Gastrocnemius medialis (tissue), 4 donors: ENCODE data around the gene FGF21. TPM values are rescaled to one million over a fixed set of nuclear protein-coding genes. Genes with fewer than 3 reads are reported as not detected.

Experiments
- ATAC-seq, 2 donors: fragments of 150-250 bp; one replicate each; pipeline ENCODE4 v1.9.1; 2016
- DNase-seq, 2 donors: peaks; one replicate each; pipeline ENCODE4 v3.0.0-alpha.2; 2019
- H3K27ac ChIP-seq, 4 donors: fragments of 200-600 bp; sonication (generic); 1 replicate in 1 of 4; 2 replicates in 3 of 4; pipeline ENCODE4 v1.5.1; 2016 to 2018; ENCODE audit warnings: mild to moderate bottlenecking in 2 of 4, moderate library complexity in 1 of 4
- H3K27me3 ChIP-seq, 3 donors: fragments of 200-600 bp; sonication (generic) in 2 of 3; 1 replicate in 1 of 3; 2 replicates in 2 of 3; pipeline versions ENCODE4 v1.5.1 to v1.6.0; 2016 to 2019; ENCODE audit warnings: mild to moderate bottlenecking in 1 of 3, moderate library complexity in 1 of 3
- H3K36me3 ChIP-seq, 2 donors: fragments of 200-600 bp; sonication (generic) in 1 of 2; one replicate each; pipeline ENCODE4 v1.5.1; 2017 to 2018
- H3K4me1 ChIP-seq, 2 donors: fragments of 200-600 bp; sonication (generic) in 1 of 2; one replicate each; pipeline ENCODE4 v1.5.1; 2016 to 2017; ENCODE audit warnings: mild to moderate bottlenecking in 2 of 2
- H3K4me3 ChIP-seq, 4 donors: fragments of 200-600 bp; sonication (generic) in 3 of 4; 1 replicate in 1 of 4; 2 replicates in 3 of 4; pipeline ENCODE4 v1.5.1; 2016 to 2019; ENCODE audit warnings: mild to moderate bottlenecking in 2 of 4
- H3K9me3 ChIP-seq, 3 donors: fragments of 200-600 bp; sonication (generic) in 2 of 3; 1 replicate in 1 of 3; 2 replicates in 2 of 3; pipeline ENCODE4 v1.5.1; 2016 to 2019
- CTCF ChIP-seq, 5 experiments: fragments of 450-650 bp in 3 of 5; fragments of 200-600 bp in 2 of 5; sonication (generic) in 2 of 5; IDR thresholded peaks in 4 of 5; conservative IDR thresholded peaks in 1 of 5; 1 replicate in 4 of 5; 2 replicates in 1 of 5; pipeline ENCODE4 v1.5.1; 2016 to 2019; ENCODE audit warnings: antibody characterized with exemption in 5 of 5, mild to moderate bottlenecking in 3 of 5, moderate library complexity in 3 of 5
- POLR2A ChIP-seq, 2 donors: fragments of 450-650 bp; IDR thresholded peaks; one replicate each; pipeline ENCODE4 v1.6.1; 2017; ENCODE audit warnings: antibody characterized with exemption in 2 of 2, mild to moderate bottlenecking in 2 of 2, moderate library complexity in 2 of 2
- in situ Hi-C, 4 donors: fragments of 200-750 bp; cut with MboI; loops; one replicate each; pipeline versions ENCODE4 v1.15.0 to v1.8.0; 2017; ENCODE audit warnings: low sequenced_read_pairs in 4 of 4
- intact Hi-C: fragments of 100-400 bp; cut with DNase I; formaldehyde crosslinking; loops from one replicate; pipeline ENCODE4 v1.15.1; 2023; ENCODE audit warnings: low total_unique reads
- total RNA-seq, 4 donors: library from RNA; depleted of rRNA; stranded (reverse); fragments of >200 nt; gene quantifications; one replicate each; pipeline versions ENCODE4 v1.1.0 to v1.2.3, GENCODE V29; 2016

FGF21 gene
- total RNA-seq, 4 donors from 2014 or later = not detected

- Histone ChIP-seq H3K36me3 (no peaks in the 10 kb centered on the region), H3K27me3 (no peaks in the 10 kb centered on the region), H3K9me3 (no peaks in the 10 kb centered on the region), H3K4me1 (peaks cover 39 to 43% of the 10 kb centered on the region in 2 donors), H3K4me3 (peak overlapping the region; percentile 47 to 65 (median 60)), H3K27ac (peak overlapping the region; percentile 88 to 98 (median 94))
- in situ Hi-C loops (loop anchor here in 1 of 4 donors (10.0 kb wide), 1 partner anchor 59 kb away; no protein-coding TSS in a partner anchor), intact Hi-C loops (loop anchor here (5.0 kb wide), 1 partner anchor 37 kb away; no protein-coding TSS in a partner anchor)
- ATAC-seq = peak; percentile 88 to 94
- DNase-seq = peak; percentile 98 to 99
- TF ChIP-seq CTCF (IDR thresholded peaks at IDR 0.05 in 4 of 5, conservative IDR thresholded peaks at IDR 0.05 in 1 of 5) (no peak), POLR2A (IDR thresholded peaks at IDR 0.05) (peak; percentile 60 to 73)
Observed at GRCh38 chr19:48713864-48714755, 41.2 kb upstream of the FGF21 start.

- H3K9me3 ChIP-seq = no peaks in the 10 kb centered on the region
- peak overlapping the region; percentile 44 to 65 (median 54) for H3K4me3 ChIP-seq
- TF ChIP-seq CTCF (IDR thresholded peaks at IDR 0.05 in 4 of 5, conservative IDR thresholded peaks at IDR 0.05 in 1 of 5) (no peak), POLR2A (IDR thresholded peaks at IDR 0.05) (no peak)
- H3K27ac ChIP-seq = peak overlapping the region; percentile 88 to 98 (median 94)
- in situ Hi-C loops = loop anchor here in 1 of 4 donors (10.0 kb wide), 1 partner anchor 60 kb away; no protein-coding TSS in a partner anchor
- no peaks in the 10 kb centered on the region for H3K36me3 ChIP-seq
- DNase-seq (no peak), ATAC-seq (no peak)
- no peaks in the 10 kb centered on the region for H3K27me3 ChIP-seq
- peaks cover 47 to 52% of the 10 kb centered on the region in 2 donors for H3K4me1 ChIP-seq
- intact Hi-C loops = loop anchor here (5.0 kb wide), 3 partner anchors 38 to 157 kb away; partner anchors contain the start of genes CA11 and PPP1R15A
Observed at GRCh38 chr19:48714759-48715675, 40.3 kb upstream of the FGF21 start.

GRCh38 chr19:48715681-48716171, 39.6 kb upstream of the FGF21 start:
- in situ Hi-C loops = loop anchor here in 1 of 4 donors (10.0 kb wide), 1 partner anchor 61 kb away; no protein-coding TSS in a partner anchor
- DNase-seq = peak in 1 of 2 donors; percentile 32
- Histone ChIP-seq H3K27me3 (no peaks in the 10 kb centered on the region), H3K36me3 (no peaks in the 10 kb centered on the region), H3K4me1 (peaks cover 52 to 57% of the 10 kb centered on the region in 2 donors), H3K9me3 (no peaks in the 10 kb centered on the region), H3K4me3 (peak overlapping the region in 3 of 4 donors; percentile 44 to 65 (median 61)), H3K27ac (peak overlapping the region; percentile 88 to 98 (median 94))
- no peak for ATAC-seq
- intact Hi-C loops = loop anchor here (5.0 kb wide), 2 partner anchors 68 to 157 kb away; partner anchors contain the start of genes CA11 and PPP1R15A
- no peak for TF ChIP-seq POLR2A (IDR thresholded peaks at IDR 0.05)
- no peak for TF ChIP-seq CTCF (IDR thresholded peaks at IDR 0.05 in 4 of 5, conservative IDR thresholded peaks at IDR 0.05 in 1 of 5)
